Fibroblast of the conjunctiva (primary cell): ENCODE measurements around the gene GRIFIN.

ENCODE experiments used
- DNase-seq: peaks from one replicate; pipeline ENCODE4 v3.0.0-alpha.2; 2010; ENCODE audit warnings: low read depth

Gene GRIFIN

DNA sequence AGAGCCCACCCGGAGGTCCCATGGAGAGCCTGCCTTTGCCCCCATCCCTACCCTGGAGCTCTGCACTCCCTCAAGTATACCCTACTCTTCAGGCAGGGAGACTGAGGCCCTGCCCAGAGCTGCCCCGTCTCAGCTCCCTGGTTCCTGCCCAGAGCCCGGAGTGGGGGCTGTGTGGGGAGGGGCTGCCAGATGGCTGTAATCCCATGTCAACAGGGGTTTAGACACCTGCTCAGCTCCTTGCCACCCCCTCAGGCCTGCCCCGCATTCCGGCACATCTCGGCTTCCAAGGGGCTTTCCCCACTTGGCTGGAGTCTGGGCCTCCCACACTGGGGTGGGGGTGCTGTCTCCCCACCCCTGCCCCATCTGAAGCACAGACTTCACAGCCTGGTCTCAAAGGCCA is 22.5 kb upstream of the GRIFIN start:
- DNase-seq: no peak

DNA sequence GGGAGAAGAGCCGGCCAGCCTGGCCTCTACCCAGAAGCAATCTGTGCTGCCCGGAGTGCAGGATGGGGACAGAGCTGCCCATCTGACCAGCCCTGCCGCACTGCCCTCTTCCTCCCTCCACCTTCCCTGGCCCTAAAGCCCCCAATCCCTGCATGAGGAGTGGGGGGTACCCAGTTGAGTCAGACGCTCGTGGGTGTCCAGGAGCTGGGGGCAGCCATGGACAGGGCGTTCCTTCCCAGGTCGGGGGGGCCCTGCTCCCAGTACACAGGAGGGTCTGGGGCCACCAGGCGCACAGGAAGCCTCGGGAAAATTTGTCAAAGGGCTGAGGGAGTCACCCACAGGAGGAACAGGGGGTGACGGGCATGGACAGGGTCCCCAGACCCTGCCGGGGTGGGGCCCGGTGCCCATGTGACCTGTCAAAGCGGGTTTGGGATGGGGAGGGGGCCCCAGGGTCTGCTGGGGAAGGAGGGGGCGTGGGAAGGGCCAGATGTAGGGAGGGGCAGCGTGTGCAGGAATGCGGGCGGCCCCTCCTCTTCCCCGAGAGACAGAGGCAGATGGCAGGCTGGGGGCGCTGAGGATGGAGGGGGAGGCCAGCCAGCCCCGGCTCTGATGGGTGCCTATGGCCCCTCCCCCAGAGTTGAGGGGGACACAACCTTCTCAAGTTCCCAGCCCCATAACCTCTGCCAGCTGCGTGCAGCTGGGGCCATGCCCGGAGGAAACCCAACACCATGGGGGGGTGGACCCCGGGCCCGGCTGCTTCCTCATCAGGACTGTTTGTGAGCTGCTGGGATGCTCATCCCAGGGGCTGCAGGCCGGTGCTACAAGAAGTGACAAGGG is 21.5 kb upstream of the GRIFIN start:
- DNase-seq: no peak

DNA sequence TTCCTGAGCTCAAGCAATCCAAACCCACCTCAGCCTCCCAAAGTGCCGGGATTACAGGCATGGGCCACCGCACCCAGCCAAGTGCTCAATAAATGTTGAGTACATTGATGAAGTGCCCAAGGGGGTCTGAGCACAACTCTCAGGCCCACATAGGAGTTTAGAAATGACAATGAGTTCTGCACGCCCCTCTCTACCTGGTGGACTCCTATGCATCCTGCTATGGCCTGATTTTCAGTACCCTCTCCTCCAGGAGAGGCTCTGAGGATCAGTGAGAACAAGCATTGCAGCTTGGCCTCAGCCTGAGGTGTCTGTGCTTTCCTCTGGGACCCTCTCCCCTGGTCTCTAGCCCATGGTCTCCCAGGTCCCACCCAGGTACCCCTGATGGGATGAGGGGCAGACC is 20.9 kb upstream of the GRIFIN start:
- no peak for DNase-seq

GRCh38 chr7:2496375-2496774 is 20.2 kb upstream of the GRIFIN start:
- no peak for DNase-seq

DNA sequence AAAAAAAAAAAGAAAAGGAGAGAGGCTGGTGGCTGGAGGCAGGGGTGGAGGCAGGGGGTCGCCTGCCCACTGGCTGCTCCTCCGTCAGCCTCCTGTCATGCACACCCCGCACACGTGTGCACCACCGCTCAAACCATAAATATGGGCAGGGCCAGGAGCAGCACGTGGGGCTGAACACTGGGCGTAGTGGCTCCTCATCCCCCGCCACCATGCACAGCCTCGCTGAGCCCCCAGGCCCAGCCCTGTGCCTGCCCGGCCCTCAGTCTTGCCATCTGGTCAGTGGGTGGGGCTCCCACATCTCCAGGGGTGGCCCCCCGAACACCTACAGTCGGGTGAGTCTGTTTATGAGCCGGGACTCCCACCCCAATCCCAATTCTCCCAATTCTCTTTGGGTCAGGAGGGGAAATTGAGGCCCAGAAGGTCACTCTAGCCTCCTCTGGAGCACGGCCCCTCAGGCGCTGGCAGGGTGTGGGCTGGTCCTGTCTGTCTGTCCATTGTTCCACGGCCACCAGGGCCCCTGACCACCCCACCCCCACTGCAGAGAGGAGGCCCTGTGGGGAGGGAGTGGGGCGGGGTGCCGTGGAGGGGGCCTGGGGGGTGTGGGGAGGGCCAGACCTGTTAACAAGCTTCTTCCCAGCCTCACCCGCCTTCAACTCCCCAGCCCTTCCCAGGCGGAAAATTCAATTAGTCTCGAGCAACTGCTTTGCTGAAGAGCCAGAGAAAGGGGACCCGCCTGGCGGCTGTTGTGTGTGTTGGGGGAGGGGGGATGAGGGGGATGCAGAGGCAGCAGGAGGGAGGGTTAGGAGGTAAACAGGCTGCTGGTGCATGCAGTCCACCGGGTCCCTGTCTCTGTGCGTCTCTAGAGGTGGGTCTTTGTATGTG is 19.5 kb upstream of the GRIFIN start:
- DNase-seq: no peak

DNA sequence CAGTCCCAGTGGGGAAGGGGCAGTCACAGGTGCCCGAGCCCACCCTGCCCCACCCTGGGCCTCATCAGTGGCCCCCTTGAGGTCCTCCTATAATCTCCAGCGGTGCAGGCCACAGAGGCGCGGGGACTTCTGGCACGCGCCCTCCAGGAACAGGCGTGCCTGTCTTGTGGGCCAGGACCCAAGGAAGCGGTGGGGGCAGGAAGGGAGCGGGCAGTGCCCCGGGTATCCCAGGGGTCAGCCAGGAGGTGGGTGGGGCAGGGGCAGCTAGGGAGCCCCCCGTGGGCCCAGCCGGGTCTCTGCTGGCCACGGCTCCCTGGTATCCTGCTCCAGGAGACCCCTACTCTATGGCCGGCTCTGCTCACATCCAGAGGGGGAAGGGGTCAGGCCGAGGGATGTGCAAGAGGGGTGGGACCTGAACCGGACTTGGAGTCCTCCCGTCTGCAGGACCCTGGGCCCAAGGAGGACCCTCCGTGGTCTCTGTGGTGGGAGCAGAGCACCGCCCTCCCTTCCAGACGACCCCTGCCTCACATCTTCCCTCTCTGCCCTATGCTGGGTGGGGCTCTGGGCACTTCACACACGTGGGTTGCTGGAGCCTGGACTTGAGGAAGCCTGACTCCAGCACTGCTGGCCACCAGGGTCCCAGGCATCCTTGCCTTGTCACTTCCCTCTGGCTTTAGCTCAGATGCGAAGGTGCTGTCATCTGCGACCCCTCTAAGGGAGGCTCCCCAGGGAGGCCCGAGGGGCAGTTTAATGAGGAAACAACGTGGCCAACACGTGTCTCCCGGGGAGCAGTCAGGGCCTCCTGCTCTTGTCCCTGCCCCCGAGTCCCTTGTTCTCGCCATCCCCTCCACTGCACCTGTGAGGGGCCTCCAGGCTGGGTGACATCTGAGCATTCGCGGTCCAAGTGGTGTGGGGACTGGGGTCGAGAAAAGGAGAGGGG is 18.3 kb upstream of the GRIFIN start:
- DNase-seq: no peak

GRCh38 chr7:2493205-2494164 is 17.3 kb upstream of the GRIFIN start:
- no peak for DNase-seq

DNA sequence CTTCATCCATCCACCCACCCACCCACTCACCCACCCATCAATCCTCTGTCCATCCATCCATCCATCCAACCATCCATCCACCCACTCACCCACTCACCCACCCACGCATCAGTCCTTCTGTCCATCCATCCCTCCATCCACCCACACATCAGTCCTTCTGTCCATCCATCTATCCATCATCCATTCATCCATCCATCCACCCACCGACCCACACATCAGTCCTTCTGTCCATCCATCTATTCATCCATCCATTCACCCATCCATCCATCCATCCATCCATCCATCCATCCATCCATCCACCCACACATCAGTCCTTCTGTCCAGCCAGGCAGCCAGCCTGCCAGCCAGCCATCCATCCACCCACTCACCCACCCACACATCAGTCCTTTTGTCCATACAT is 15.8 kb upstream of the GRIFIN start:
- no peak for DNase-seq

GRCh38 chr7:2490181-2490651 is 14.0 kb upstream of the GRIFIN start:
- DNase-seq: no peak

- no peak for DNase-seq
Observed at GRCh38 chr7:2488681-2489080, 12.5 kb upstream of the GRIFIN start.

DNA sequence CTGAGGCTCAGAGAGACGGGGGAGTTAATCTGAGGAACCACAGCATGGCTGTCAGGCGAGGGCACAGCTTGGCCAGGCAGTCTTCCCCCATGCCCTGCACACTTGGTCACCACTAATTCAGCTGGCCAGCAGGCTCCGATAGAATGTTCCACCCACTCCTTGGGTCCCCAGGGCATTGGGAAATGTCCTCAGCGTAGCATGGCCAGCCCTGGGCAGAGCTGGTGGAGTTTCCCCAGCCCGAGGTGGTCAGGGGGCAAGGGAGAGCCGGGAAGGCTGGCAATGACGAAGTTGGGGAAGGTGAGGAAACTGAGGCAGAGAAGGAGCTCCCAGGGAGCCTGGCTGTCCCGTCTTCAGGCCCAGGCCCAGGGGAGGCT is 12.1 kb upstream of the GRIFIN start:
- no peak for DNase-seq

- no peak for DNase-seq
Observed at GRCh38 chr7:2487586-2488271, 11.5 kb upstream of the GRIFIN start.

- no peak for DNase-seq
Observed at GRCh38 chr7:2484868-2485267, 8.7 kb upstream of the GRIFIN start.

DNA sequence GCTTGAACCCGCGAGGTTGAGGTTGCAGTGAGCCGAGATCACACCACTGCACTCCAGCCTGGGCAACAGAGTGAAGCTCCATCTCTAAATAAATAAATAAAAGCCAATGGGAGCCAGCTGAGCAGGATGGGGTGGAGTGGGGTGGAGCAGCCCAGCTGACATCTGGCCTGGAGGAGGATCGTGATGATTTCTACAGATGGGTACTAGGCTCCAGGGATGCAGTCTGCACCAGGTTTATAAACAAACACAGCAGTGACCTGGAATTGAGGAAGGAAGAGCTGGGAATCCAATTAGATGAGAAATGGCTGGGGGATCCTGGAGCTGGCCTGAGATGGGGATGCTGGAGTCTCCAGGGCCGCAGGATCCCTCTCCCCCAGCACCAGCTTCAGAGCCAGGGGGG is 7.3 kb upstream of the GRIFIN start:
- no peak for DNase-seq

DNA sequence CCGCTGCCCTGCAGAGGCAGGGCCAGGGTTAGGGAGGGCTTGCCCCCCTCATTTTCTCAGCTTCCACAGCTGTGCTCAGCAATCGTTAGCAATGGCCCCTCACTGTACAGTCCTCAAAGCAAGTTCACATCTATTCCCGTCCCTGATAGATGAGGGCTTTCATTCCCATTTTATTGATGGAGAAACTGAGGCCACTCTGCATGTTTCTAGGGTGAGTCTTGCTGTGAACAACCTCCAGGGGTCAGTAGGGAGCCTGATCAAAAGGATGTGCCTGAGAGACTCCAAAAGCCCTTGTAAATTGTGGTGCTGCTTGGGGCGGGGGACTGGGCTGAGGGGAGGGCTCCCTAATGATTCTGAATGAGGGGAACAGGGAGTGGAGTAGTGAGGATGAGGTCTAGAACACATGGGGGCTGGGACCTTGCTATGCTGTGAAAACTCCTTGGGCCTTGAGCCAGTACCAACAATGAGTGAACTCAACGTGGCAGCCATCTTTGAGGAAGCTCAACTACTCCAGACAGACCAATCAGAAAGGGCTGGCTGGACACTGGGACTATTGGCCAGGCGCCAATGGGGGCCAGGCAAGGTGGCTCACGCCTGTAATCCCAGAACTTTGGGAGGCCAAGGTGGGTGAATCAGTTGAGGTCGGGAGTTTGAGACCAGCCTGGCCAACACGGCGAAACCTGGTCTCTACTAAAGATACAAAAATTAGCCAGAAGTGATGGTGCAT is 6.7 kb upstream of the GRIFIN start:
- no peak for DNase-seq

GRCh38 chr7:2481195-2481594 is 5.0 kb upstream of the GRIFIN start:
- DNase-seq: no peak

DNA sequence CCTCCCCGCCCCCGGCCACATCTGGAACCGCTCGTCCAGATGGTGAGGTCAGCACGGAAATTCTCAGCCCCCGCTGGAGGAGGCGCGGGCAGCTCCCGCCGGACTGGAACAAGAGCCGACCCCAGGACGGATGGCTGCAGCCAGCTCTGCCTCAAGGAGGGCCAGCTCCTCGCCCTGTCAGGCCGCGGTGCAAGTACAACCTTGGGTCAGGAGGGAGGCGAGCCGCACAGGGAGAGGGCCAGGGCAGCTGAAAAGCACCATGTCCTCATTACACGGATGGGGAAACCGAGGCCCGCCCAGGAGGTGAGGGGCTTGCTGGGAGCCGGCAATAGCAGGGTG is 3.8 kb upstream of the GRIFIN start:
- no peak for DNase-seq

DNA sequence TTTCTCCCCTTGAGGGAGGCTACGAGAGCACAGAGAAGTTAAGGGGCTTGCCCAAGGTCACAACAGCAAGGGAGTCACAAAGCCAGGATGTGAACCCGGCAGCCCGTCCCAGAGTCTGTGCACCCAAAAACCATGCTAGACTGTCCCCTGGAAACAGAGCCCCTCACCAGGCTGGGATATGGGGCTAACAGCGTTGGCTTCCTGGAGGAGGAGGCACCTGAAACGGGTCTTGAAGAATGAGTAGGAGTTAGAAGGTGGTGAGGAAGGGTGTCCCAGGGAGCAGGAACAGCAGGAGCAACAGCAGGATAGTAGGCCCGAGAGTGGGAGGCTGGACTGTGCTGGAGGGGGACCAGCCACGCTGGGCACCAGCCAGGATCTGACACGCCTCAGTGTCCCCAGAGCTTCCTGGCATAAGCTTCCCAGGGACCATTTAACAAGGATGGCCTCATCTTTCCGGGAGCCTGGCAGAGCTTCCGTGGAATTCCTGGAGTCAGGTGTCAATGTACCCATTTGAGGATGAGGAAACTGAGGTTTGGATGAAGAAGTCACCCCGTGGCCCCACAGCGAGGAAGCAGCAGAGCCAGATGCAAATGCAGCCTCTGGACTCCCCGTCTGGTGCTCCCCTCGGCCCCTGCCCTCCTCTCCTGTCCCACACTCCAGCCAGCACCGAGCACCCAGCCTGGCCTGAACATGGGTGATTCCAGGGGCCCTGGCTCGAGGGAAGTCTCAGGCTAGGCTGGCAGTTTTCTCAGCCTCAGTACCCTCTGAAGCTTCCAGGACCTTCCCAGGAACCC is 3.3 kb upstream of the GRIFIN start:
- no peak for DNase-seq

- DNase-seq: no peak
Observed at GRCh38 chr7:2478800-2479199, 2.6 kb upstream of the GRIFIN start.
